Non-pigmented ciliary epithelial cell (primary cell): ENCODE results near the gene NPM3.

Source experiments
- DNase-seq: peaks from one replicate; pipeline ENCODE4 v3.0.0-alpha.2; 2010; ENCODE audit warnings: low read depth

NPM3 gene

DNA sequence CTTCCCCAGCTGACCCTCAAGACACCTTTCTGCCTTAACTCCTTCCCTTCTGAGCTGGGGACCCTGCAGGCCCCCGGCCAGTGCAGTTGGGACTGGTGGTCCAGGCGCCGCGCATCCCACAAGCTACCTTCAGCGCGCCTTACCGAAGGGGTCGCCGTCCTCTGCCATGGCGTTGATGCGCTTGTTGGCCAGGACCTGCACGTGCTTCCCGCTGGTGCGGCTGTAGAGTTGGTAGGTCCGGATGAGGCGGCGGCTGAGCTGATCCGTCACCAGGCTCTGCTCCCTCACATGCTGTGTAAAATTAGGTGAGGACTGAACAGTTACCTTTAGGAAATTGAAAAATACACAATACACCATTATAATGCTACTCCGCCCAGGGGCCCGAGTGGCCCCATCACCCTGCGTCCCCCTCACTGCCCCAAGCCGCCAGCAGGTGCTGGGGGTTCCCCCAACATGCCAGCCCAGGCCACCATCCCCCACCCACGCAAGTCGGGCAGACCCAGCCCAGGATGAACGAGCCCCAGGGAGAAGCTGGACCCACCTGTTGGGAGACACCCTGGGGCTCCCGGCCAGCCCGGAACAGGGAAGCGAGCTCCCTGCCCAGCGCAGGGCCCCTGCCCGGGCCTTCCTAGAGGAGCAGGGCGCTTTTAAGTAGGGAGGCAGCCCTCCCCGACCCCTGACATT lies 8.5 kb downstream of the NPM3 start:
- DNase-seq: no peak

- no peak for DNase-seq
These were observed 9.2 kb downstream of the NPM3 start for GRCh38 chr10:101773923-101774588.

GRCh38 chr10:101772895-101773761 lies 10.1 kb downstream of the NPM3 start:
- no peak for DNase-seq

DNA sequence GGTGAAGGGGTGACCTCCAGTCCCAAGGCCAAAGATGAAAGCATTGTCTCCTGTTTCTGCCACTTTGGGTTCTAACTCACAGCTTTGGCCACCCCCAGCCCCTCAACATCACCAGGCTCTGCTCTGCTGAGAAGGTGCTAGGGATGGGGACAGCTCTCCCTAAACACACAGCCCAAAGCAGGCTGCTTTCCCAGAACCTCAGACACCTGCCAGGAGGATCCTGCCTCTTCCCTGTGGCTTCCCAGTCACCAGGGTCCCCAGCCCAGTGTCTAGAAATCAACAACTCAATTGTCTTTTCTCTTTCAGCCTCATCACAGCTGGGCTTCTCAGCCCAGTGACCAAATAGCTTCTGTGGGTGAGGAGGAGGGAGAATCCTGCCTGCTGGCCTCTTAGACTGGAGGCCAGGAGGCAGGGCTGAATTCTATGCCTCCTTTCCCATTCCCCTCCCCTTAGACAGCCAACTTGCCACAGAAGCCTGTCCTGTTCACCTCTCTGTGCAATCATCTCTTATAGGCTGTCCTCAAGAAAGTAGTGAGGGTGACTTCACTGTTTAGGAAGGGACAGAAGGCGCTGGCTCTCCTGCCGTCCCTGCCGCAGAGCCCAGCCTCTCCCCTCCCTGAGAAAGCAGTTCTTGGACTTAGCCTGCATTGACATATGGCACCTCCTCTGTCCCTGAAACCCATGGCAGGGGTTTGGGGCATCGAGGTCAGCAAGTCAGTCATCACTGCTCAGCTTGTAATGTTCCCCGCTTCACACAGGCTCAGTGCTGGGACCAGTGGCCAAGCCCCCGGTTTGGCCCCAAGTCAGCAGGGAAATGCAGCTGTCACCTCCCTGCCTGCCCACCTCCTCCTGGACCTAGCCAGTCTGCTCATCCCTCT lies 11.0 kb downstream of the NPM3 start:
- no peak for DNase-seq

GRCh38 chr10:101771380-101771779 lies 11.9 kb downstream of the NPM3 start:
- DNase-seq: no peak

DNA sequence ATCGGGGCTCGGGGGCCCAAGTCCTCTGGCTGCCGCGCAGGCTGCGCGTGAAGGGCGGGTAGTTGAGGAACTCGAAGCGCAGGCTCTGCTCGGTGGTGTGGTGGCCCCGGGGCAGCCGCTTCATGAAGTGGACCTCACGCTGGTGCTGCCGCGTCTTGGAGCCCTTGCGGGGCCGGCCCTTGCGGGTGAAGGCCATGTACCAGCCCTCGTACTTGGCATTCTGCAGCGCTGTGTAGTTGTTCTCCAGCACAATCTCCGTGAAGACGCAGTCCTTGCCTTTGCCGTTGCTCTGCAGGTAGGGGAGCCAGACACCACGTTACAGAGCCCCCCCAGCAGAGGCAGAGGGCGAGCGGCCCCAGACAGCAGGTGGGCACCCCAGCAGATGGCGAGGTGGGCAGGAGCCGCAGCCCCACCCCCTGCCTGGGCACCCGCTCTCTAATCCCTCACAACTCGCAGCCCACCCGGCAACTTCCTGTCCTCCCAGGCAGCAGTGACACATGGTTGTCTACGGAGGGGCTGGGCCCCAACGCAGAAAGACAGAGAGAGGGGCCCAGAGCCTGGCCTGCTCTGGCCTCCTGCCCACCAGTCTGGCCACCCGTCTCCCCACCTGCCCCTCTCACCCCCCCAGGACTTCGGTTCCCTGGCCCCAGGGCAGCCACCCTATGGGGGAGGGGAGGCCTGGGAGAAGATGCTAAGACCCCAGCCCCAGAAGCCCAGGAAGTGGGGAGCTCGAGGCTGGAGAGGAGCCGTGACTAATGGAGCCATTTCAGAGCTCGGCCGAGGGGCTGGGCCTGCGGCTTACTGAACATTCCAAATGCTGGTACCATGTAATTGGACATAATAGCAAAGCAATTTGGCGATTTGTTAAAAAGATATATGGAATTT lies 12.7 kb downstream of the NPM3 start:
- no peak for DNase-seq

DNA sequence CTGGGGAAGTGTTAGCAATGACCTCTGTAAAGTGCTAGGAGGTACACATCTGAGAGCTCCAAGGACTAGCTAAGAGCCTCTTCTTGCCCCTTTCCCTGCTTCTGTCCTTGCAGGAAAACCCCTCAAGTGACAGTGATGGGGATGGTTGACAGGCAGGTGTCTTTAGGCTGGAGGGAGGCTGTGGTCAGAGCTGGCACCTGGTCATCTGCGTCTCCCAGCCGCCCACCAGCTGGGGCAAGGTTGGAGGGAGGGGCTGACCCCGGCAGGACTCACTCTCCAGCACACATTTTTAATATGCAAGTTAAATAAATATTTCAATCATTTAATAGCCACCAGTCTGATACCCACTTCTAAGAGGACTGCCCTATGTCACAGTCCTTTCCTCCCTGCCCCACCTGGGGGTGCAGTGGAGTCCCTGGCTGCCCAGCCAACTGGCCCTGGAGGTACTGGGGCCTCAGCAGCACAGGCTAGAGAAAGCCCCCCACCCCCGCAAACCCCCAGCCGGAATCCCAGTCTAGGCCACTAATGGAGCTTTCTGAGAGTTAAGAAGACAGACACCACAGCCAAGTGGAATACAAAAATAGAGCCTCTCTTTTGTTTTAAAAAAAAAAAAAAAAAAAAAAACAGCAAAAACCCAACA lies 13.6 kb downstream of the NPM3 start:
- DNase-seq: no peak

GRCh38 chr10:101768791-101769170 lies 14.5 kb downstream of the NPM3 start:
- DNase-seq: no peak

DNA sequence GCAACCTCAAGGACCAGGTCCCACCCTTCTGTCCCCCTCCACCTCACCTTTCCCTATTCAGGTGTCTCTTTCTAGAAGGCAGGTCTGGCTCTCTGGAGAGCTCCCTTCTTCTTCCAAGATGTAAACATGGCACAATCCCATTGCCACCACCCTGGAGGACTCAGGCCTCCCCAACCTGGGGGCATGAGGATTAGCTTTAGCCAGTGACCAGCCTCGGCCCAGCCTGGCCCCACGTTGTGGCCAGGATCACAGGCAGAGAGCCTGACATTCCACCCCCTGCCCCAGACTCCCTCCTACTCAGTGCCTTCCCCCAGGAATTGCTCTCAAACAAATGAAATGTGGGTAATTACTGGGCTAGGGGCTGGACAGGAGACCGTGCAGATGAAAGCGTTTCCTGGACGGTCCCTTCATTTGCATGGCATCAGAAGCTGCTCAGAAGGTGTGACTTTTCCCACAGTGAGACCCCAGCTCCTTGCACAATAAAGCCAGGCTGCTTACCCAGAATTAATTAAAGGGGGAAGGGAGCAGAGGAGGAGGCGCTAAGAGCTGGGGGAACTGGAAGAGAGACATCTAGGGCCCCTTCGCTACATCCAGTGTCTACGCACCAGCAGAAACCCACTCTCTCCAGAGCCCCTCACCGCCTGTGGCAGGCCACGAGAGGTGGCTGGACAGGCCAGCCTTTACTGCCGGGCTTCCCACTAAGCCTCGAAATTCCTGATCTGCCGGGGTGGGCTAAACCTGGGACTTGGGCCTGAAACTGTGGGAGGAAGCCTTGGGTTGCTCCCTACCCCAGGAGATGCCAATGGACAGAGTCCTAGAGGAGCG lies 15.1 kb downstream of the NPM3 start:
- DNase-seq: no peak

GRCh38 chr10:101767600-101767945 lies 15.7 kb downstream of the NPM3 start:
- DNase-seq: no peak

DNA sequence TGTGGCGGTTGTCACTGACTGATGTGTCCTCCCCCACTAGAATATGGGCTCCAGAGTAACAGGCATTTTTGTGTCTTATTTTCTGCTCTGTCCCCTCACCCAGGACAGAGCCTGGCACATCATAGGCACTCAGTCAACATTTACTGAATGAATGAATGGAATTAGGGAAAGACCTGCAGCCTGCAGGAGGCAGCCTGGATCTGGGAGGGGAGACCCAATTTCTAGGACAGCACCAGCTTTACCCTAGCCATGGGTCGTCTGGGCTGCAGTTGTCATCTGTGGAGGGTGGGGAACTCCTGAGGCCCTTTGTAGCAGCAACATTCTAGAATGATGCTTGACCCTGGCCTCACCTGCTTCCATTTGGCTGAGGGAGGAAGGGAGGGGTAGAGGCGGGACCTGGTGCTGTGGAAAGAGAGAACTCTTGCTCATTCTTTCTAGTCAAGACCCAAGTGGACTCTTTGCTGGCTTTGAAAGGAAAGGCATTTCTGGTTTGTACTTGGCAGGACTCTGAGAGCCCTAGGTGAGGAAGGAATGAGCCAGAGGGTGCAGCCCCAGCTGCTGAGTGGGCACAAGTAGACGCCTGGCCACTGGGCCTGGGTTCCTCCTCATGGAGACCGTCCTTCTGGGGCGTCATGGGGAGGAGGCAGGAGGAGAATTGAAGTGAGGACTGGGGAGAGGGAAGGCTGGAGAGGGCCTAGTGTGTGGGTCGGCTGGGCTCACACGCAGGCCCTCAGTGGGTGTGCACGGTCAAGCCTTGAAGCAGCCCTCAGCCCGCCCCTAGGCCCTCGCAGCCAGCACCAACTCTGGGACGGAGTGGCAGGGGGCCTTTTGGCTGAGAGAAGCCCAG lies 16.3 kb downstream of the NPM3 start:
- DNase-seq: no peak

DNA sequence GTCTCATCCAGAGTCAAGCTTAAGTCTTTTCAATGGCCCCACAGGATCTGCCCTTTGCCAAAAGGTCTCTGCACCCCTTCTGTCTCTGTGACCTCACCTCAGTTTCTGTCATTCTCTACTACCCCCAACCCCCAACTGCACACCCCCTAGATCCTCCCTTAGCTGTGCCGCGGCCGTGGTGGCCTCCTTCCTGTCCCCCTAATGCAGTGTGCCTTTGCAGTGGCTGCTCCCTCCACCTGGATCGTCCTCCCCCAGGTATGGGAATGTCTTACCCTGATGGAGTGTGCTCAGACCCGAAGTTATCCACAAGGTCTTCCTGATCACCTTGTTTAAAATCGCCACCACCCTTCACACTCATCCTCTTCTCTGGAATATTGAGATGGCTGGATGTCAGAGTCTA lies 16.9 kb downstream of the NPM3 start:
- DNase-seq: no peak

DNA sequence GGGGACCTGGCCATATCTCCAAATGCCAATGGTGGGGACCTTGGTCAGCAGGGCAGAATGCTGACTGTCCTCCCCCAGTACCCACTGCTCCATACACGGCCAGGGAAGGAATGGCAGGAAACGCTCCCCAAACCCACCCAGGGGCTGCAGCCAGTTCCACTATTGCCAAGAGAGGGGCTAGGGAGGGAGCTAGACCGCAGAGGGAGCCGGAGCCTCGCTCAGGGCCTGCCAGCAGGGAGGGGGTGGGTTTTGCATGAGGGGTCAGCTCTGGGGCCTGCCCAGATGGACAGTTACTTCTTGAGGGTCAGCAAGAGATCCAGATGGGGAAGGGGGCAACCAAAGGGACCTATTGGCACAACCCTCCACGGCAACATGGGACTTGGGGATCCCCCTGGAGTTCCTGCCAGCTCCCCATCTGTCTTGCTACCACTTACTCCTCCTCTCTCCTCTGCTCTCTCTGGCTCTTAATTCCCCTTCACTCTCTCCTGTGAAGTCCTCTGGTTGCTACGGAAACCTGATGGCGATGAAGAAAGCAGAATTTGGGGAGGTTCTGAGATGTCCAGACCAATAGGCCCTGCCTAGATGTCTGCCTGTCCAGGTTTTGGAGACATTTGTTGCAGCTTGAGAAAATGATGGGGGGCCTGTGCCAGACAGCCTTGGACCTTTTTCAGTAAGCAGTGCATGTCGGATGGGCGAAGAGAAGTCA lies 20.0 kb downstream of the NPM3 start:
- no peak for DNase-seq

- no peak for DNase-seq
These were observed 20.5 kb downstream of the NPM3 start for GRCh38 chr10:101762736-101763135.

DNA sequence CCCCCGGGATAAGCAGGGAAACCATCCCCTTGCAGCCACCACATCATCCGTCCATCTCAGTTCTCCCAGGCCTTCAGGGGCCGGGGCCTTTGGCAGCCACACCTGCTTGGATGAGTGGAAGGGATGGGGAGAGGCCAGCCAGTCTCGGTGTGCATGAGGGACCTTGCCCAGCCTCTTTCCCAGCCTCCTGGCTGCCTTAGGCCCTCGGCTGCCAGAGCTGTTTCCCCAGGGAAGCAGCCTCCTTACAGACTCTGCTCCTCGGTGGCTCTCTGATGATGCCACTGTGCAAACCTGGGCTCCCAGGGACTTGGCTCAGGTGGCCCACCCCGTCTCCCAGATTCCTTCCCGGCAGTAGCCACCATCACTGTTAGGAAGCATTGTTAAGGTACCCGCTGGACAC lies 22.0 kb downstream of the NPM3 start:
- no peak for DNase-seq

DNA sequence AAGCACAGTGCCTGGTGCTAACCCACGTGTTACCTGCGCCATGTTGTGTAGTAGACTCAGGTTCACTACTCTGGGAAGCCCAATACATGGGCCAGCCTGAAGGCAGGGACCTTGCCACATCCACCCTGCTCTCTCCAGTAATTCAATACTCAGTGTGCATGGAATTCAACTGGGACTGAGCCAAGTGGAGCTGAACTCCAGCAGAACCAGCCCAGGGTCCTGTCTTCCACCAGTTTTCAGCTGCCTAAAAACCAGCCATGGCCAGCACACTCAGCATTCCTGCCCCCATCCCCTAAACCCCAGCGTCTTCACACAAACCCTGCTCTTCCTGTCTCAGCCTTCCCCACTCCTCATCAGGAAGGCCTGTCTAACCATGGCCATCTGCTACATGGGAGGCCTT lies 22.7 kb downstream of the NPM3 start:
- no peak for DNase-seq

- no peak for DNase-seq
These were observed 23.7 kb downstream of the NPM3 start for GRCh38 chr10:101759309-101760247.
